ENCODE results near the gene INTS4.

INTS4 gene

GRCh38 chr11:77994434-77995362 is at the start of gene INTS4 (continued):
- TF ChIP-seq KLF17 (tag by site-specific recombination; IDR thresholded peaks at IDR 0.05) (no peak), ZNF426 (tag by site-specific recombination; IDR thresholded peaks at IDR 0.05) (no peak), SALL2 (tag by site-specific recombination; IDR thresholded peaks at IDR 0.05; ENCODE audit: borderline replicate concordance) (no peak), ZNF354C (tag by site-specific recombination; IDR thresholded peaks at IDR 0.05; ENCODE audit: borderline replicate concordance, low read depth) (no peak), ZNF221 (tag by site-specific recombination; IDR thresholded peaks at IDR 0.05; ENCODE audit: borderline replicate concordance) (no peak), SCRT2 (tag by site-specific recombination; IDR thresholded peaks at IDR 0.05) (peak; percentile 81), PRDM2 (tag by site-specific recombination; IDR thresholded peaks at IDR 0.05; ENCODE audit: borderline replicate concordance) (no peak), ZNF133 (tag by site-specific recombination; IDR thresholded peaks at IDR 0.05) (no peak), ZNF174 (tag by site-specific recombination; IDR thresholded peaks at IDR 0.05) (no peak), PBX3 (CRISPR knock-in tag; IDR thresholded peaks at IDR 0.05) (0 out of 2 replicates have a peak, but pooled peaks have one; percentile 57), ZNF530 (tag by site-specific recombination; IDR thresholded peaks at IDR 0.05; ENCODE audit: low read depth) (no peak), ZNF19 (tag by site-specific recombination; IDR thresholded peaks at IDR 0.05; ENCODE audit: low read depth) (no peak), ZNF239 (tag by site-specific recombination; IDR thresholded peaks at IDR 0.05) (no peak), ZNF423 (tag by site-specific recombination; IDR thresholded peaks at IDR 0.05) (no peak), ZBTB8A (tag by site-specific recombination; IDR thresholded peaks at IDR 0.05) (peak; percentile 29; the same call in 1 of the 2 replicates), MYNN (tag by site-specific recombination; IDR thresholded peaks at IDR 0.05; ENCODE audit: borderline replicate concordance) (no peak; the same call in 1 of the 2 replicates), ZNF223 (tag by site-specific recombination; IDR thresholded peaks at IDR 0.05) (no peak), ZNF211 (tag by site-specific recombination; IDR thresholded peaks at IDR 0.05; ENCODE audit: low read depth) (no peak), ZNF175 (tag by site-specific recombination; IDR thresholded peaks at IDR 0.05) (no peak), HOXC10 (CRISPR knock-in tag; IDR thresholded peaks at IDR 0.05) (no peak), SP7 (tag by site-specific recombination; IDR thresholded peaks at IDR 0.05) (peak; percentile 58), OVOL3 (tag by site-specific recombination; IDR thresholded peaks at IDR 0.05) (no peak), ZSCAN18 (tag by site-specific recombination; IDR thresholded peaks at IDR 0.05) (no peak), ZNF214 (tag by site-specific recombination; IDR thresholded peaks at IDR 0.05; ENCODE audit: borderline replicate concordance) (no peak), GLIS2 (tag by site-specific recombination; IDR thresholded peaks at IDR 0.05) (peak; percentile 81), ZNF660 (tag by site-specific recombination; IDR thresholded peaks at IDR 0.05) (peak; percentile 32; the same call in 1 of the 2 replicates), ZNF629 (tag by site-specific recombination; IDR thresholded peaks at IDR 0.05) (peak; percentile 81), ZNF529 (tag by site-specific recombination; IDR thresholded peaks at IDR 0.05; ENCODE audit: insufficient replicate concordance) (no peak)
